Peyer's patch (tissue), 4 donors: ENCODE data around the gene GTF2H4.

ENCODE experiments used
- CTCF ChIP-seq, 6 experiments: fragments of 450-650 bp in 4 of 6; fragments of 200-600 bp in 2 of 6; sonication (generic) in 1 of 6; IDR thresholded peaks; one replicate each; pipeline ENCODE4 v1.5.1; 2017 to 2019; ENCODE audit warnings: antibody characterized with exemption in 6 of 6, mild to moderate bottlenecking in 3 of 6, moderate library complexity in 1 of 6
- POLR2A ChIP-seq, 2 donors: fragments of 450-650 bp; IDR thresholded peaks; one replicate each; pipeline ENCODE4 v1.5.1; 2017; ENCODE audit warnings: antibody characterized with exemption in 2 of 2, mild to moderate bottlenecking in 2 of 2, moderate library complexity in 2 of 2

GRCh38 chr6:30918670-30919069, 10.7 kb downstream of the GTF2H4 start:
- no peak for TF ChIP-seq CTCF (IDR thresholded peaks at IDR 0.05)
- no peak for TF ChIP-seq POLR2A (IDR thresholded peaks at IDR 0.05)
